A549 (cell line): Measurements from ENCODE around the gene EIF5AL1. TPM values are rescaled to one million over a fixed set of nuclear protein-coding genes. Genes with fewer than 3 reads are reported as not detected.
"Not testable (repeated sequence)": the region's sequence is repeated elsewhere in the genome, so short reads cannot be mapped to it uniquely, and the experiment has no call there.

Experiments used
- ATAC-seq, 2 experiments: fragments of 200-7000 bp in 1 of 2; fragments of >200 bp in 1 of 2; cut with Nextera tagmentation in 1 of 2; cut with Tn5 transposase in 1 of 2; 3 replicates each; pipeline versions ENCODE4 v1.8.0 to v1.9.1; 2018 to 2020; ENCODE audit warnings: mild to moderate bottlenecking in 1 of 2, moderate library complexity in 1 of 2
- CTCF ChIA-PET: fragments of 300-600 bp; sonication (Branson Sonifier 250); formaldehyde crosslinking; extraction: SDS; loops from one replicate; lab custom pipeline; 2021; ENCODE audit warnings: antibody characterized with exemption, inconsistent platforms; lab: Yijun Ruan, JAX
- POLR2A ChIA-PET: fragments of 350-600 bp; formaldehyde crosslinking; extraction: SDS; loops from one replicate; lab custom pipeline; 2021; ENCODE audit warnings: antibody characterized with exemption, inconsistent platforms; lab: Yijun Ruan, JAX
- DNase-seq, 2 experiments: peaks; one replicate each; pipeline versions ENCODE4 v3.0.0 to v3.0.0-alpha.2; 2011 to 2016; ENCODE audit warnings: low read depth in 1 of 2, low spot score in 1 of 2
- FAIRE-seq: peaks from 2 replicates; lab custom pipeline; 2011; peaks lifted over from hg19 to GRCh38; lab: Jason Lieb, UNC
- H3K27ac ChIP-seq, 2 experiments: fragments of >200 bp; sonication (Bioruptor Twin); formaldehyde crosslinking; 3 replicates each; pipeline ENCODE4 v1.5.1; 2016 to 2017
- H3K4me1 ChIP-seq: fragments of >200 bp; sonication (Bioruptor Twin); formaldehyde crosslinking; 3 replicates; pipeline ENCODE4 v1.6.1; 2016
- H3K4me2 ChIP-seq: fragments of >200 bp; sonication (Bioruptor Twin); formaldehyde crosslinking; 3 replicates; pipeline ENCODE4 v1.6.1; 2016
- H3K4me3 ChIP-seq: fragments of >200 bp; sonication (Bioruptor Twin); formaldehyde crosslinking; 3 replicates; pipeline ENCODE4 v1.5.1; 2016
- H3K9me3 ChIP-seq: fragments of >200 bp; sonication (Bioruptor Twin); formaldehyde crosslinking; 3 replicates; pipeline ENCODE4 v1.6.1; 2016
- CBX2 ChIP-seq: fragments of 200-600 bp; sonication (generic); IDR thresholded peaks from 2 replicates; pipeline ENCODE4 v1.6.1; 2016; ENCODE audit warnings: low read depth, mild to moderate bottlenecking, borderline replicate concordance
- CEBPB ChIP-seq, 2 experiments: fragments of >200 bp in 1 of 2; sonication (Bioruptor Twin) in 1 of 2; formaldehyde crosslinking in 1 of 2; IDR thresholded peaks; 2 replicates each; pipeline ENCODE4 v1.6.1; 2012 to 2016
- EP300 ChIP-seq, 2 experiments: fragments of >200 bp; sonication (Bioruptor Twin); formaldehyde crosslinking; IDR thresholded peaks; 2 replicates in 1 of 2; 3 replicates in 1 of 2; pipeline ENCODE4 v1.6.1; 2016 to 2017
- FOSB ChIP-seq: fragments of 250-450 bp; sonication (Bioruptor Pico); IDR thresholded peaks from 2 replicates; pipeline ENCODE4 v1.5.0; 2020; ENCODE audit warnings: mild to moderate bottlenecking, moderate library complexity
- FOSL2 ChIP-seq, 2 experiments: fragments of 450-650 bp in 1 of 2; fragments of >200 bp in 1 of 2; sonication (Bioruptor Twin) in 1 of 2; formaldehyde crosslinking; IDR thresholded peaks; 2 replicates each; pipeline versions ENCODE4 v1.5.0 to v1.6.1; 2016 to 2020; ENCODE audit warnings: mild to moderate bottlenecking in 1 of 2, moderate library complexity in 1 of 2
- HOXA7 ChIP-seq: fragments of 250-450 bp; sonication (Bioruptor Pico); IDR thresholded peaks from 2 replicates; pipeline ENCODE4 v1.5.0; 2020; ENCODE audit warnings: mild to moderate bottlenecking, moderate library complexity
- HOXB13 ChIP-seq: fragments of 250-450 bp; sonication (Bioruptor Pico); IDR thresholded peaks from 2 replicates; pipeline ENCODE4 v1.5.0; 2020; ENCODE audit warnings: low read depth, mild to moderate bottlenecking, moderate library complexity
- JUN ChIP-seq, 2 experiments: fragments of >200 bp; sonication (Bioruptor Twin); formaldehyde crosslinking; IDR thresholded peaks; 2 replicates in 1 of 2; 3 replicates in 1 of 2; pipeline ENCODE4 v1.6.1; 2016 to 2017
- MAFK ChIP-seq: fragments of 450-650 bp; IDR thresholded peaks from 2 replicates; pipeline ENCODE4 v1.6.1; 2014; ENCODE audit not compliant: partially characterized antibody
- MAZ ChIP-seq: fragments of 150-350 bp; IDR thresholded peaks from 2 replicates; pipeline ENCODE4 v1.6.1; 2014; ENCODE audit warnings: antibody characterized with exemption, low read depth, low read length, borderline replicate concordance
- NPAS2 ChIP-seq: fragments of 250-450 bp; sonication (Bioruptor Pico); IDR thresholded peaks from 2 replicates; pipeline ENCODE4 v1.8.0; 2022; ENCODE audit warnings: mild to moderate bottlenecking, moderate library complexity, borderline replicate concordance
- RNF2 ChIP-seq: fragments of 200-600 bp; sonication (generic); IDR thresholded peaks from 2 replicates; pipeline ENCODE4 v1.6.1; 2016; ENCODE audit warnings: low read depth, mild to moderate bottlenecking, antibody characterized with exemption, moderate library complexity, borderline replicate concordance
- SMC3 ChIP-seq: fragments of >200 bp; sonication (Bioruptor Twin); formaldehyde crosslinking; IDR thresholded peaks from 3 replicates; pipeline ENCODE4 v1.6.1; 2018; ENCODE audit warnings: inconsistent platforms
- WGBS: methylation state at CpG from one replicate; pipeline ENCODE4 v1.1.6; 2017; ENCODE audit errors: missing lambda C conversion rate; 5-methylcytosine and 5-hydroxymethylcytosine counted together
- polyA plus RNA-seq, 4 experiments: library from polyadenylated mRNA; depleted of rRNA in 3 of 4; stranded (reverse); fragments of >200 nt; fragmentation: RNase III in 1 of 4; extraction: RNeasy Plus Mini Kit Qiagen cat#74134 plus additional on column Dnase treatment in 1 of 4; gene quantifications; 2 replicates in 3 of 4; 3 replicates in 1 of 4; pipeline ENCODE4 v1.2.3, GENCODE V29; 2011 to 2017
- TF ChIP-seq, protein P1 (sequence below): fragments of 250-450 bp; sonication (Bioruptor Pico); IDR thresholded peaks from 2 replicates; pipeline ENCODE4 v1.5.0; 2020; ENCODE audit warnings: low read depth, mild to moderate bottlenecking, moderate library complexity
- TF ChIP-seq, protein P2 (sequence below): fragments of 450-650 bp; IDR thresholded peaks from 2 replicates; pipeline ENCODE4 v1.6.1; 2014; ENCODE audit warnings: antibody characterized with exemption
- TF ChIP-seq, protein P3 (sequence below): IDR thresholded peaks from 2 replicates; pipeline ENCODE4 v1.6.1; 2012; ENCODE audit warnings: low read depth, borderline replicate concordance
- TF ChIP-seq, protein P4 (sequence below): IDR thresholded peaks from 2 replicates; pipeline ENCODE4 v1.6.1; 2012
- TF ChIP-seq, protein P5 (sequence below): IDR thresholded peaks from 2 replicates; pipeline ENCODE4 v1.6.1; 2012

The EIF5AL1 gene
- polyA plus RNA-seq, 2 of the 4 experiments (the other 2 are of a cell fraction): 1.7 to 5.7 TPM

DNA sequence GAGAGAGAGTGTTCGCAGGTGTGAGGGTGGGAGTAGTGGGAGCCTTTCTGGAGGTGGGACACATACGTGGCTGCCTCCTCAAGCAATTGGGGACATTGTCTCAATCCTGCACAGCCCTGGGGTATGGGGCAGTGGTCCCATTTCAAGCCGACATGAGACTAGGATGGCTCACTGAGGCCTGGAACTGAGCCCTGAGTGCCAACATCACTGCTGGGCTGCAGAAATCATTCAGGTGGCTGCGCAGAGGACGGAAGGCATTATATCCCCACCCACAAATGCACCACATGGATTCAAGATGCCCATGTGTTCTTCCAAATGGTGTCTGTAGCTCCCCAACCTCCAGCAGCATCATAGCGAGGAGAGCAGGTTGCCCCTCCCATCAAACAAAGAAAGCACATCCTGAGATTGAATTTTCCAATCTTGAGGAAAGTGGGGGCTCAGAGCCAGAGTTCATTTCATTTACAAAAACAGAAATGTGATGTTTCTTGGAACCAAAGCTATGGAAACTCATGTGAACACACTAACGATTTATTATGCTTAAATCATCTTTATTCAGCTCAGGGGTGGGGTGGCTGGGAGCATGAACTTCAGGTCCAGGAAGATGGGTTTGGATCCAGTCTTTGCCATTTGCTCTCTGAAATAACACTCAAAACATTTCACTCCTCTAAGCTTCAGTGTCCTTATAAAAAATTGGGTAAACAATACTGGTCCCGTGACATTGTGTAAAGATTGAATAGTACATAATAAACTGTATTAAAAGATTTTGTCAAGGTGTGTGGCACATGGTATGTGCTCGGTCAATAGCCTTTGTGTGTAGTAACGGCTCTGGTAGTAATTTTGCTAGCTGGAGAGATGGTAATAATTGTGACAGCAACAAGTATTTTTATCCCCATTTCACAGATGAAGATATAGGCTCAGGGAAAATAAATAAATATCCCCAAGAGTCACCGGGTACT is 43.3 kb downstream of the EIF5AL1 start:
- CTCF ChIA-PET: interaction anchor here (0.6 kb wide), 1 partner anchor 181 kb away, joined by 3 read pairs; no protein-coding TSS in a partner anchor
- H3K9me3 ChIP-seq: no peaks in the 10 kb centered on the region
- ATAC-seq: no peak
- TF ChIP-seq SMC3: no peak
- TF ChIP-seq CBX2: no peak
- TF ChIP-seq, all 56 proteins: peak for 0
- DNase-seq: no peak
- POLR2A ChIA-PET: no interaction called here
- Histone ChIP-seq H3K4me3 (no peak overlapping the region), H3K4me1 (no peaks in the 10 kb centered on the region), H3K4me2 (no peak overlapping the region), H3K27ac (no peak overlapping the region)
- no peak for FAIRE-seq
- WGBS: 54% methylated on average over 11 of the region's 11 CpGs

DNA sequence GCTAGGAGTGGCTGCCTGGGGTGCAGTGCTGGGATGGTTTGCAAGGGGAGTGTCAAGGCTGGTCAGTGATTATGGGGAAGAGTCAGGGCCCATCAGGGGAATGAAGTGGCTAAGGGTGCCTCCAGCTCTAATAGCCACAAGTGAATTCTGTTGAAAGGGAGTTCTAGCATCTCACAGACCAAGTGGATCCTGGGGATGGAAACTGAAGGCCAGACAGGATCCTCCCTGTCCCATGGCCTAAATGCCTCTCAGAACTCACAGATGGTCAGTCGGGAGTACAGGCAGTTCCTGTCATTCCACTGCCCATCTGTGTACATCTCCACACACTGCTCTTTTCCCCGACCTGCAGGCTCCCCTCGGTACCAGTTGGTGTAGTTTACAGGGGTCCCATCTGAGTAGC is 44.6 kb downstream of the EIF5AL1 start:
- H3K4me3 ChIP-seq, DNase-seq, POLR2A ChIA-PET, FAIRE-seq, H3K4me1 ChIP-seq, H3K27ac ChIP-seq, CTCF ChIA-PET, H3K9me3 ChIP-seq, H3K4me2 ChIP-seq: not testable (repeated sequence)
- peak; percentile 15; a peak in 3 of 6 replicates for ATAC-seq
- WGBS: 25% methylated on average over 2 of the region's 3 CpGs

DNA sequence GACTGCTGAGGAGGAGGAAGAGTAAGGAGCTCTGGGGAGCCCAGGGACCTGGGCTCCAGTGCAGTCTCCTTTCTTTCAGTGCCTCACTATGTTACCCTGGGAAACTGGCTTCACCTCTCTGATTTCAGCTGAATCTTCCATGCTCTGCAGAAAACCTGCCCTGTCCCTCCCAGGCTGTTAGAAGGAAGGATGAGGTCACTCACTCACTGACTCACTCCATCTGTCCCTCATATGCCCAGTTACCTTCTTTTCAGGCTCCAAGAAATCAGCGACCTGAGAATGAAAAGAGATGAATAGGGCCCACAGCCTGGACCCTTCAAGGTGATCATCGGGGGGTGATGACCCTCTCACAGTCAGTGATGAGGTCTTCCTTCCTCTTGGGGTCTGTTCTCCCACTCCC is 47.4 kb downstream of the EIF5AL1 start:
- ATAC-seq: peak in 1 of 2 experiments; percentile 15; a peak in 1 of 6 replicates
- CTCF ChIA-PET: interaction anchor here (1.3 to 1.5 kb wide), 2 partner anchors 25 to 369 kb away, joined by 3 read pairs; no protein-coding TSS in a partner anchor
- DNase-seq: no peak
- Histone ChIP-seq H3K4me2 (no peak overlapping the region), H3K27ac (no peak overlapping the region), H3K9me3 (no peaks in the 10 kb centered on the region), H3K4me3 (no peak overlapping the region), H3K4me1 (no peaks in the 10 kb centered on the region)
- POLR2A ChIA-PET: no interaction called here
- WGBS: 0% methylated on average over 2 of the region's 2 CpGs
- no peak for TF ChIP-seq CEBPB (IDR thresholded peaks at IDR 0.05)
- TF ChIP-seq, protein P1, sequence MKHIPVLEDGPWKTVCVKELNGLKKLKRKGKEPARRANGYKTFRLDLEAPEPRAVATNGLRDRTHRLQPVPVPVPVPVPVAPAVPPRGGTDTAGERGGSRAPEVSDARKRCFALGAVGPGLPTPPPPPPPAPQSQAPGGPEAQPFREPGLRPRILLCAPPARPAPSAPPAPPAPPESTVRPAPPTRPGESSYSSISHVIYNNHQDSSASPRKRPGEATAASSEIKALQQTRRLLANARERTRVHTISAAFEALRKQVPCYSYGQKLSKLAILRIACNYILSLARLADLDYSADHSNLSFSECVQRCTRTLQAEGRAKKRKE (CRISPR knock-in tag): no peak
- TF ChIP-seq, protein P2, sequence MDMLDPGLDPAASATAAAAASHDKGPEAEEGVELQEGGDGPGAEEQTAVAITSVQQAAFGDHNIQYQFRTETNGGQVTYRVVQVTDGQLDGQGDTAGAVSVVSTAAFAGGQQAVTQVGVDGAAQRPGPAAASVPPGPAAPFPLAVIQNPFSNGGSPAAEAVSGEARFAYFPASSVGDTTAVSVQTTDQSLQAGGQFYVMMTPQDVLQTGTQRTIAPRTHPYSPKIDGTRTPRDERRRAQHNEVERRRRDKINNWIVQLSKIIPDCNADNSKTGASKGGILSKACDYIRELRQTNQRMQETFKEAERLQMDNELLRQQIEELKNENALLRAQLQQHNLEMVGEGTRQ: no peak
- TF ChIP-seq, protein P3, sequence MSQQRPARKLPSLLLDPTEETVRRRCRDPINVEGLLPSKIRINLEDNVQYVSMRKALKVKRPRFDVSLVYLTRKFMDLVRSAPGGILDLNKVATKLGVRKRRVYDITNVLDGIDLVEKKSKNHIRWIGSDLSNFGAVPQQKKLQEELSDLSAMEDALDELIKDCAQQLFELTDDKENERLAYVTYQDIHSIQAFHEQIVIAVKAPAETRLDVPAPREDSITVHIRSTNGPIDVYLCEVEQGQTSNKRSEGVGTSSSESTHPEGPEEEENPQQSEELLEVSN: no peak
- TF ChIP-seq, protein P4, sequence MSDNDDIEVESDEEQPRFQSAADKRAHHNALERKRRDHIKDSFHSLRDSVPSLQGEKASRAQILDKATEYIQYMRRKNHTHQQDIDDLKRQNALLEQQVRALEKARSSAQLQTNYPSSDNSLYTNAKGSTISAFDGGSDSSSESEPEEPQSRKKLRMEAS: no peak
- no peak for TF ChIP-seq JUN (IDR thresholded peaks at IDR 0.05)
- TF ChIP-seq FOSB (CRISPR knock-in tag): no peak
- no peak for TF ChIP-seq NPAS2 (CRISPR knock-in tag)
- no peak for TF ChIP-seq HOXB13 (CRISPR knock-in tag)
- TF ChIP-seq, protein P5, sequence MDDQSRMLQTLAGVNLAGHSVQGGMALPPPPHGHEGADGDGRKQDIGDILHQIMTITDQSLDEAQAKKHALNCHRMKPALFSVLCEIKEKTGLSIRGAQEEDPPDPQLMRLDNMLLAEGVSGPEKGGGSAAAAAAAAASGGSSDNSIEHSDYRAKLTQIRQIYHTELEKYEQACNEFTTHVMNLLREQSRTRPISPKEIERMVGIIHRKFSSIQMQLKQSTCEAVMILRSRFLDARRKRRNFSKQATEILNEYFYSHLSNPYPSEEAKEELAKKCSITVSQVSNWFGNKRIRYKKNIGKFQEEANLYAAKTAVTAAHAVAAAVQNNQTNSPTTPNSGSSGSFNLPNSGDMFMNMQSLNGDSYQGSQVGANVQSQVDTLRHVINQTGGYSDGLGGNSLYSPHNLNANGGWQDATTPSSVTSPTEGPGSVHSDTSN: no peak
- no peak for TF ChIP-seq MAFK
- TF ChIP-seq EP300 (IDR thresholded peaks at IDR 0.05): no peak
- no peak for TF ChIP-seq MAZ
- no peak for TF ChIP-seq HOXA7 (CRISPR knock-in tag)
- no peak for TF ChIP-seq RNF2
- TF ChIP-seq FOSL2 (IDR thresholded peaks at IDR 0.05): no peak
- no peak for TF ChIP-seq FOSL2 (CRISPR knock-in tag; IDR thresholded peaks at IDR 0.05)
- TF ChIP-seq, all 56 proteins: peak for 0
- no peak for FAIRE-seq
